ENCODE measurements around the gene ANKS1B. TPM values are rescaled to one million over a fixed set of nuclear protein-coding genes. Genes with fewer than 3 reads are reported as not detected.

The ANKS1B gene
- total RNA-seq, 3 donors from 2014 or later (not counting 1 experiment from before 2014, with no cell fraction given) = not detected

- peaks cover 7 to 13% of the 10 kb centered on the region in 2 donors for H3K9me3 Mint-ChIP-seq
- H3K36me3 ChIP-seq (ENCODE audit: control insufficient read depth, insufficient read depth, low read length) = no peaks in the 10 kb centered on the region
- ATAC-seq (no peak), DNase-seq (no peak)
- H3K27me3 Mint-ChIP-seq (ENCODE audit: low read depth in 2 of 2) = no peaks in the 10 kb centered on the region
- H3K4me1 ChIP-seq (ENCODE audit: control insufficient read depth, insufficient read depth, low read length) = no peaks in the 10 kb centered on the region
- H3K27ac ChIP-seq (ENCODE audit: low read length) = no peak overlapping the region
- no peak overlapping the region for H3K4me3 Mint-ChIP-seq
- no peak overlapping the region for H3K4me3 ChIP-seq (ENCODE audit: low read length)
- no peaks in the 10 kb centered on the region for H3K9me3 ChIP-seq (ENCODE audit: control insufficient read depth, insufficient read depth, low read length)
- H3K4me1 Mint-ChIP-seq = no peaks in the 10 kb centered on the region
- WGBS (ENCODE audit: insufficient coverage) = 97% methylated on average over 3 of the region's 3 CpGs
- TF ChIP-seq, protein P1, sequence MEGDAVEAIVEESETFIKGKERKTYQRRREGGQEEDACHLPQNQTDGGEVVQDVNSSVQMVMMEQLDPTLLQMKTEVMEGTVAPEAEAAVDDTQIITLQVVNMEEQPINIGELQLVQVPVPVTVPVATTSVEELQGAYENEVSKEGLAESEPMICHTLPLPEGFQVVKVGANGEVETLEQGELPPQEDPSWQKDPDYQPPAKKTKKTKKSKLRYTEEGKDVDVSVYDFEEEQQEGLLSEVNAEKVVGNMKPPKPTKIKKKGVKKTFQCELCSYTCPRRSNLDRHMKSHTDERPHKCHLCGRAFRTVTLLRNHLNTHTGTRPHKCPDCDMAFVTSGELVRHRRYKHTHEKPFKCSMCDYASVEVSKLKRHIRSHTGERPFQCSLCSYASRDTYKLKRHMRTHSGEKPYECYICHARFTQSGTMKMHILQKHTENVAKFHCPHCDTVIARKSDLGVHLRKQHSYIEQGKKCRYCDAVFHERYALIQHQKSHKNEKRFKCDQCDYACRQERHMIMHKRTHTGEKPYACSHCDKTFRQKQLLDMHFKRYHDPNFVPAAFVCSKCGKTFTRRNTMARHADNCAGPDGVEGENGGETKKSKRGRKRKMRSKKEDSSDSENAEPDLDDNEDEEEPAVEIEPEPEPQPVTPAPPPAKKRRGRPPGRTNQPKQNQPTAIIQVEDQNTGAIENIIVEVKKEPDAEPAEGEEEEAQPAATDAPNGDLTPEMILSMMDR (IDR thresholded peaks at IDR 0.05) = no peak
- H3K27me3 ChIP-seq (ENCODE audit: control insufficient read depth, insufficient read depth, low read length) = no peaks in the 10 kb centered on the region
- no peaks in the 10 kb centered on the region for H3K36me3 Mint-ChIP-seq
- intact Hi-C loops (cut with micrococcal nuclease) = no loop called here
- H3K27ac Mint-ChIP-seq = no peak overlapping the region
Measured at GRCh38 chr12:99948370-99948769, 36.4 kb downstream of the ANKS1B start.

DNA sequence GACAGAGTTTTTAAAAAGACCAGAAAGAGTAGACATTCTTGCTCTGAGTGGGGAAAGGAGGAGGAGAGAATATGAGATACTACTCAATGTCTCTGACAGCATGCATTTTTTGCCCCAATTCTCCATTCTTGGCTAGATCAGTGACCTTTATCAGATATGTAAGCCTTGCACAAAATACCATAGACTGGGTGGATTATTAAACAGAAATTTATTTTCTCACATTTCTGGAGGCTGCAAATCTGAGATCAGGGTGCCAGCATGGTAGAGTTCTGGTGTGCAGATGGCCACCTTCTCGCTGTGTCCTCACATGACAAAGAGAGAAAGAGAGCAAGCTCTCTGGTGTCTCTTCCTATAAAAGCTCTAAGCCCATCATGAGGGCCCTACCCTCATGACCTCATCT lies 38.6 kb downstream of the ANKS1B start:
- WGBS (ENCODE audit: insufficient coverage) = 87% methylated on average over 1 of the region's 1 CpG
- no peak overlapping the region for H3K27ac ChIP-seq (ENCODE audit: low read length)
- no peaks in the 10 kb centered on the region for H3K9me3 ChIP-seq (ENCODE audit: control insufficient read depth, insufficient read depth, low read length)
- DNase-seq (no peak), ATAC-seq (no peak)
- Mint-ChIP-seq H3K36me3 (no peaks in the 10 kb centered on the region), H3K27me3 (ENCODE audit: low read depth in 2 of 2) (no peaks in the 10 kb centered on the region), H3K9me3 (peaks cover 7 to 9% of the 10 kb centered on the region in 2 donors), H3K4me1 (no peaks in the 10 kb centered on the region), H3K27ac (no peak overlapping the region), H3K4me3 (no peak overlapping the region)
- H3K4me3 ChIP-seq (ENCODE audit: low read length) = no peak overlapping the region
- no peaks in the 10 kb centered on the region for H3K36me3 ChIP-seq (ENCODE audit: control insufficient read depth, insufficient read depth, low read length)
- H3K27me3 ChIP-seq (ENCODE audit: control insufficient read depth, insufficient read depth, low read length) = no peaks in the 10 kb centered on the region
- no peaks in the 10 kb centered on the region for H3K4me1 ChIP-seq (ENCODE audit: control insufficient read depth, insufficient read depth, low read length)
- TF ChIP-seq, protein P1 (IDR thresholded peaks at IDR 0.05) = no peak
- intact Hi-C loops (cut with micrococcal nuclease) = no loop called here

GRCh38 chr12:99935608-99936007 lies 49.1 kb downstream of the ANKS1B start:
- no peaks in the 10 kb centered on the region for H3K27me3 ChIP-seq (ENCODE audit: control insufficient read depth, insufficient read depth, low read length)

More at GRCh38 chr12:99935608-99936007, 49.1 kb downstream of the ANKS1B start:
- H3K27ac ChIP-seq (ENCODE audit: low read length) = no peak overlapping the region
- H3K4me1 ChIP-seq (ENCODE audit: control insufficient read depth, insufficient read depth, low read length) = no peaks in the 10 kb centered on the region
- Mint-ChIP-seq H3K4me1 (no peaks in the 10 kb centered on the region), H3K4me3 (no peak overlapping the region), H3K36me3 (no peaks in the 10 kb centered on the region), H3K27me3 (ENCODE audit: low read depth in 2 of 2) (no peaks in the 10 kb centered on the region), H3K9me3 (peaks cover 5 to 6% of the 10 kb centered on the region in 2 donors), H3K27ac (no peak overlapping the region)
- DNase-seq = no peak
- intact Hi-C loops (cut with micrococcal nuclease) = no loop called here
- ATAC-seq = no peak
- WGBS (ENCODE audit: insufficient coverage) = 91% methylated on average over 3 of the region's 3 CpGs
- H3K9me3 ChIP-seq (ENCODE audit: control insufficient read depth, insufficient read depth, low read length) = no peaks in the 10 kb centered on the region
- H3K4me3 ChIP-seq (ENCODE audit: low read length) = no peak overlapping the region
- H3K36me3 ChIP-seq (ENCODE audit: control insufficient read depth, insufficient read depth, low read length) = no peaks in the 10 kb centered on the region
- TF ChIP-seq, protein P1 (IDR thresholded peaks at IDR 0.05) = no peak

All from natural killer cell (primary cell).